DOHH2 (cell line): ENCODE results near the gene C1orf159.

Source experiments
- H3F3A ChIP-seq: fragments of 200-600 bp; sonication (generic), shearing (Covaris generic); 2 replicates; pipeline ENCODE4 v1.6.0; 2016; ENCODE audit warnings: antibody characterized with exemption, mild to moderate bottlenecking; ENCODE audit not compliant: control insufficient read depth, insufficient read depth
- H3K27ac ChIP-seq: fragments of 200-600 bp; sonication (generic); 2 replicates; pipeline ENCODE4 v1.5.1; 2014; ENCODE audit warnings: low read depth, mild to moderate bottlenecking, low read length, moderate library complexity
- H3K27me3 ChIP-seq: fragments of 200-600 bp; sonication (generic); 2 replicates; pipeline ENCODE4 v1.6.1; 2014; ENCODE audit warnings: mild to moderate bottlenecking, low read length, mixed read lengths; ENCODE audit not compliant: control insufficient read depth
- H3K36me3 ChIP-seq: fragments of 200-600 bp; sonication (generic); 2 replicates; pipeline ENCODE4 v1.6.1; 2014; ENCODE audit warnings: mild to moderate bottlenecking, low read length, moderate library complexity, mixed read lengths; ENCODE audit not compliant: control insufficient read depth
- H3K4me1 ChIP-seq: fragments of 200-600 bp; sonication (generic); 2 replicates; pipeline ENCODE4 v1.6.1; 2014; ENCODE audit warnings: mild to moderate bottlenecking, low read length, mixed read lengths; ENCODE audit not compliant: control insufficient read depth
- H3K4me2 ChIP-seq: fragments of 200-600 bp; sonication (generic); 2 replicates; pipeline ENCODE4 v1.6.0; 2014; ENCODE audit warnings: mild to moderate bottlenecking, low read length, moderate library complexity
- H3K4me3 ChIP-seq: fragments of 200-600 bp; sonication (generic); 2 replicates; pipeline ENCODE4 v1.5.1; 2014; ENCODE audit warnings: mild to moderate bottlenecking, low read length, mixed read lengths
- H3K79me2 ChIP-seq: fragments of 200-600 bp; sonication (generic); 2 replicates; pipeline ENCODE4 v1.6.1; 2014; ENCODE audit warnings: mild to moderate bottlenecking, low read length, mixed read lengths; ENCODE audit not compliant: control insufficient read depth
- H3K9me2 ChIP-seq: fragments of 200-600 bp; sonication (generic); replicated peaks from 2 replicates; pipeline ENCODE4 v1.6.1; 2014; ENCODE audit warnings: mild to moderate bottlenecking, low read length, mixed read lengths; ENCODE audit not compliant: control insufficient read depth
- H3K9me3 ChIP-seq: fragments of 200-600 bp; sonication (generic); 2 replicates; pipeline ENCODE4 v1.6.1; 2014; ENCODE audit warnings: antibody characterized with exemption, low read length, mixed read lengths; ENCODE audit not compliant: control insufficient read depth, insufficient read depth
- H4K20me1 ChIP-seq: fragments of 200-600 bp; sonication (generic); 2 replicates; pipeline ENCODE4 v1.6.0; 2014; ENCODE audit warnings: low read depth, mild to moderate bottlenecking, antibody characterized with exemption, low read length, moderate library complexity; ENCODE audit not compliant: control insufficient read depth, insufficient read depth
- CTCF ChIP-seq: fragments of 200-600 bp; sonication (generic); IDR thresholded peaks from one replicate; pipeline ENCODE4 v1.5.1; 2014; ENCODE audit warnings: antibody characterized with exemption, mild to moderate bottlenecking, low read depth, low read length; ENCODE audit not compliant: poor library complexity, severe bottlenecking
- EZH2phosphoT487 ChIP-seq: fragments of 200-600 bp; sonication (generic); IDR thresholded peaks from 2 replicates; pipeline ENCODE4 v1.6.1; 2017; ENCODE audit warnings: borderline replicate concordance, mild to moderate bottlenecking, antibody characterized with exemption, low read length, moderate library complexity, mixed read lengths

C1orf159 gene

GRCh38 chr1:1129381-1129821 lies 13.5 kb upstream of the C1orf159 start:
- H3K27me3 ChIP-seq = no peaks in the 10 kb centered on the region
- H3K4me1 ChIP-seq = no peaks in the 10 kb centered on the region
- H3K4me2 ChIP-seq = no peak overlapping the region

GRCh38 chr1:1128454-1129139 lies 12.7 kb upstream of the C1orf159 start:
- no peak overlapping the region for H3K27ac ChIP-seq
- no peak for TF ChIP-seq EZH2phosphoT487
- H3K9me3 ChIP-seq = peaks cover 7% of the 10 kb centered on the region; the same call in 1 of the 2 replicates
- H3K79me2 ChIP-seq = no peaks in the 10 kb centered on the region
- no peaks in the 10 kb centered on the region for H3F3A ChIP-seq
- H3K9me2 ChIP-seq = no peaks in the 10 kb centered on the region
- no peak overlapping the region for H3K4me3 ChIP-seq
- H3K36me3 ChIP-seq = no peaks in the 10 kb centered on the region
- no peaks in the 10 kb centered on the region for H3K4me1 ChIP-seq
- no peaks in the 10 kb centered on the region for H3K27me3 ChIP-seq
- no peak overlapping the region for H3K4me2 ChIP-seq
- no peaks in the 10 kb centered on the region for H4K20me1 ChIP-seq

More at GRCh38 chr1:1129381-1129821, 13.5 kb upstream of the C1orf159 start:
- no peaks in the 10 kb centered on the region for H3K36me3 ChIP-seq
- no peaks in the 10 kb centered on the region for H3K9me3 ChIP-seq
- no peaks in the 10 kb centered on the region for H3K9me2 ChIP-seq
- no peak overlapping the region for H3K4me3 ChIP-seq
- no peaks in the 10 kb centered on the region for H3F3A ChIP-seq
- H4K20me1 ChIP-seq = no peaks in the 10 kb centered on the region
- H3K79me2 ChIP-seq = no peaks in the 10 kb centered on the region
- TF ChIP-seq CTCF = no peak
- no peak for TF ChIP-seq EZH2phosphoT487
- no peak overlapping the region for H3K27ac ChIP-seq

- Histone ChIP-seq H3K27ac (no peak overlapping the region), H3F3A (no peaks in the 10 kb centered on the region), H3K4me1 (no peaks in the 10 kb centered on the region), H3K9me2 (no peaks in the 10 kb centered on the region), H3K4me2 (no peak overlapping the region), H3K9me3 (peaks cover 10% of the 10 kb centered on the region; the same call in 1 of the 2 replicates), H3K27me3 (no peaks in the 10 kb centered on the region), H3K36me3 (no peaks in the 10 kb centered on the region), H3K4me3 (no peak overlapping the region), H4K20me1 (no peaks in the 10 kb centered on the region), H3K79me2 (no peaks in the 10 kb centered on the region)
- TF ChIP-seq CTCF (no peak), EZH2phosphoT487 (no peak)
Measured at GRCh38 chr1:1127551-1128451, 11.9 kb upstream of the C1orf159 start.
